ENCODE measurements around the gene F11R.
"Not testable (repeated sequence)": the region's sequence is repeated elsewhere in the genome, so short reads cannot be mapped to it uniquely, and the experiment has no call there.

The F11R gene

DNA sequence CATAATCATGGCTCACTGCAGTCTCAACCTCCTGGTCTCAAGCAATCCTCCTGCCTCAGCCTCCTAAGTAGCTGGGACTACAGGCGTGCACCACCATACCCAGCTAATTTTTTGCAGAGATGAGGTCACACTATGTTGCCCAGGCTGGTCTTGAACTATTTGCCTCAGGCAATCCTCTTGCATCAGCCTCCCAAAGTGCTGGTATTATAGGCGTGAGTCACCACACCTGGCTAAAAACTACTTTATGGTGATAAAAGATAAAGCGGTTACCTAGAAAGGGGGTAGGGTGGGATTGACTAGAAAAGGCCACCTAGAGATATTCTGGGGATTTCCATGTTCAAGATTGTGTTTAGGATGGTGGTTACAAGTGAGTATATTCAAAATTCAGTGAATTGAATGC, 12.8 kb upstream of the F11R start:
- Histone ChIP-seq H3K4me3 (ENCODE audit: low read length) (no peak overlapping the region), H3K9me3 (ENCODE audit: low read length) (no peaks in the 10 kb centered on the region), H3K4me1 (ENCODE audit: insufficient read depth, low read length) (peaks cover 3% of the 10 kb centered on the region), H3K27me3 (ENCODE audit: insufficient read depth, low read length) (peaks cover 3% of the 10 kb centered on the region), H3K36me3 (ENCODE audit: insufficient read depth, low read length) (peaks cover 6% of the 10 kb centered on the region), H2AFZ (ENCODE audit: low read depth, low read length) (no peak overlapping the region)

DNA sequence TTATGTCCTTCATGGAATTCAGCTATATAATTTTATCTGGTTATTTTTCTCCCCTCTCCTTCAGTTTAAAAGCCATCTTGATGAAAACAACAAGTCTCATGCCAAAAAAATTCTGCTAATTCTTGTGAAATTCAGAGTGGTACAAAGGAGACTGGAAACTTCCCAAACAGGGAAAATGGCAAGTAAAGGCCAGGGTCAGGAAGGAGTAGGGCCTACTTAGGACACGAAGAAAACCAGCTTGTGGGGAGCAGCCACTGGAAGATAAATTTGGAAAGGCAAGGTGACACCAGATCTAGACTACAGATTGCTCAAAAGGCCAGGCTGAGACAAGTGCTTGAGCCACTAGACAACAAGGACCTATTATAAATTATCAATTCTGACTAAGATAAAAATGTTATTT, 11.5 kb upstream of the F11R start:
- no peaks in the 10 kb centered on the region for H3K36me3 ChIP-seq (ENCODE audit: insufficient read depth, low read length)
- H3K4me3 ChIP-seq (ENCODE audit: low read length), result no peak overlapping the region

DNA sequence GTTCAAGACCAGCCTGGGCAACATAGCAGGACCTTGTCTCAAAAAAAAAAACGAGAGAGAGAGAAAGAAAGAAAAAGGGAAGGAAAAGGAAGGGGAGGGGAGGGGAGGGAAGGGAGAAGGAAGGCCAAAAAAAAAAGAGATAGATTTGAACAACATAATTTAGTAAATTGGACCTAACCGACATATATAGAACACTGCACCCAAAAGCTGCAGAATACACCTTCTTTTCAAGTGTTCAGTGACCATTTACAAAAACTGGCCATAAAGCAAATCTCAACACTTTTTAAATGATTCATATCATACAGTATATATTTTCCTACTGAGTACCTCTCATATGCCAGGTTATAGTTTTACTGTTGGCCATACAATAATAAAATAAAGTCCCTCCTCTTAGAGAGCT, 10.9 kb upstream of the F11R start:
- H3K36me3 ChIP-seq (ENCODE audit: insufficient read depth, low read length), result no peaks in the 10 kb centered on the region
- peaks cover 3% of the 10 kb centered on the region for H3K27me3 ChIP-seq (ENCODE audit: insufficient read depth, low read length)
- H3K4me1 ChIP-seq (ENCODE audit: insufficient read depth, low read length), result no peaks in the 10 kb centered on the region
- H3K9me3 ChIP-seq (ENCODE audit: low read length), result no peaks in the 10 kb centered on the region
- no peak overlapping the region for H3K4me3 ChIP-seq (ENCODE audit: low read length)
- no peak overlapping the region for H2AFZ ChIP-seq (ENCODE audit: low read depth, low read length)

More for the DNA sequence above, 11.5 kb upstream of the F11R start:
- H3K27me3 ChIP-seq (ENCODE audit: insufficient read depth, low read length), result peaks cover 3% of the 10 kb centered on the region
- H2AFZ ChIP-seq (ENCODE audit: low read depth, low read length), result no peak overlapping the region
- peaks cover 2% of the 10 kb centered on the region for H3K4me1 ChIP-seq (ENCODE audit: insufficient read depth, low read length)
- no peaks in the 10 kb centered on the region for H3K9me3 ChIP-seq (ENCODE audit: low read length)

DNA sequence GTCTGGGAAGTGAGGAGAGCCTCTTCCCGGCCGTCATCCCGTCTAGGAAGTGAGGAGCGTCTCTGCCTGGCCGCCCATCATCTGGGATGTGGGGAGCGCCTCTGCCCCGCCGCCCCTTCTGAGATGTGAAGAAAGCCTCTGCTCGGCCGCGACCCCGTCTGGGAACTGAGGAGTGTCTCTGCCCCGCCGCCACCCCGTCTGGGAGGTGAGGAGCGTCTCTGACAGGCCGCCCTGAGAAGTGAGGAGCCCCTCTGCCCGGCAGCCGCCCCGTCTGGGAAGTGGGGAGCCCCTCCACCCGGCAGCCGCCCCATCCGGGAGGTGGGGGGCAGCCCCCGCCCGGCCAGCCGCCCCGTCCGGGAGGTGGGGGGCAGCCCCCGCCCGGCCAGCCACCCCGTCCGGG, 8.5 kb upstream of the F11R start:
- not testable (repeated sequence) for H3K4me1 ChIP-seq (ENCODE audit: insufficient read depth, low read length); H3K27me3 ChIP-seq (ENCODE audit: insufficient read depth, low read length); H2AFZ ChIP-seq (ENCODE audit: low read depth, low read length); H3K4me3 ChIP-seq (ENCODE audit: low read length); H3K9me3 ChIP-seq (ENCODE audit: low read length); H3K36me3 ChIP-seq (ENCODE audit: insufficient read depth, low read length)

DNA sequence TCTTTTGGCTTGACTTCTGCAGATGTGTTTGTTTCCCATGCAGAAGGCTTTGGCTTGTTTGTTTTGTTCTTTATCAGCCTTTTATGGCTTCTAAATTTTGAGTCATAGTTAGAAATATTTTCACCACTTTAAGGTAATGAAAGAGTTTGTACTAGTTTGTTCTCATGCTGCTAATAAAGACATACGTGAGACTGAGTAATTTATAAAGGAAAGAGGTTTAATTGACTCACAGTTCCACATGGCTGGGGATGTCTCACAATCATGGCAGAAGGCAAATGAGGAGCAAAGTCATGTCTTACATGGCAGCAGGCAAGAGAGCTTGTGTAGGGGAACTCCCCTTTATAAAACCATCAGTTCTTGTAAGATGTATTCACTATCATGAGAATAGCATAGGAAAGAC, 6.0 kb upstream of the F11R start:
- H3K4me1 ChIP-seq (ENCODE audit: insufficient read depth, low read length); H3K36me3 ChIP-seq (ENCODE audit: insufficient read depth, low read length); H3K9me3 ChIP-seq (ENCODE audit: low read length); H3K27me3 ChIP-seq (ENCODE audit: insufficient read depth, low read length); H3K4me3 ChIP-seq (ENCODE audit: low read length); H2AFZ ChIP-seq (ENCODE audit: low read depth, low read length): not testable (repeated sequence)

DNA sequence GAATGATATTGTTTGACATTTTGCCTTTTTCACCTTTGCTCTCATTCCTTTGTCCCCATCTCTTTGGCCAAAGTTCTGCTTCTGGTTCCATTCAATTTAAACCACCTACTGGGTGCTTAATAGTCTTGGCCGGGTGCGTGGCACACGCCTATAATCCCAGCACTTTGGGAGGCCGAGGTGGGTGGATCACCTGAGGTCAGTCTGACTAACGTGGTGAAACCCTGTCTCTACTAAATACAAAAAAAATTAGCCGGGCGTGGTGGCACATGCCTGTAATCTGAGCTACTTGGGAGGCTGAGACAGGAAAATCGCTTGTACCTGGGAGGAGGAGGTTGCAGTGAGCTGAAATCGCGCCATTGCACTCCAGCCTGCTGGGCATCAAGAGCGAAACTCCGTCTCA, 1.5 kb upstream of the F11R start:
- peaks cover 13% of the 10 kb centered on the region for H3K4me1 ChIP-seq (ENCODE audit: insufficient read depth, low read length)

DNA sequence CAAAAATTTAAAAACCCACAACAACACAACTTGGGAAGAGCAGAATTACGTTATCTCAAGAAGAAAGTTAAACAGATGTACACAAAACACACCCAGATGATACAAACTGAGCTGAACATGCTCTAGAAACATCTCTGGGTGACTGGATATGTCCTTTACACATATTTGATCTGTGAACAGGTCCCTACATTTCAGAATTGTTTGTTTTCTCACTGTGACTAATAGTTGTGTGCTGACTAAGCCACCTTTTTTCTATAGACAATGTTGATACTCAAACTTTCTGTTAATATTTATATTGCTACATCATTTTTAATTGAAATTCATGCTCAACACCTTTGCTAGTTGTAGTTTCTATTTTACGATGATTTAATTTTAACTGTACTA, 1.0 kb upstream of the F11R start:
- Histone ChIP-seq H3K4me1 (ENCODE audit: insufficient read depth, low read length) (peaks cover 13% of the 10 kb centered on the region), H3K36me3 (ENCODE audit: insufficient read depth, low read length) (no peaks in the 10 kb centered on the region), H3K27me3 (ENCODE audit: insufficient read depth, low read length) (peaks cover 35% of the 10 kb centered on the region), H3K9me3 (ENCODE audit: low read length) (no peaks in the 10 kb centered on the region), H2AFZ (ENCODE audit: low read depth, low read length) (no peak overlapping the region), H3K4me3 (ENCODE audit: low read length) (no peak overlapping the region)

More for the DNA sequence above, 1.5 kb upstream of the F11R start:
- not testable (repeated sequence) for H3K4me3 ChIP-seq (ENCODE audit: low read length); H3K9me3 ChIP-seq (ENCODE audit: low read length); H3K36me3 ChIP-seq (ENCODE audit: insufficient read depth, low read length); H2AFZ ChIP-seq (ENCODE audit: low read depth, low read length)
- peaks cover 35% of the 10 kb centered on the region for H3K27me3 ChIP-seq (ENCODE audit: insufficient read depth, low read length)

DNA sequence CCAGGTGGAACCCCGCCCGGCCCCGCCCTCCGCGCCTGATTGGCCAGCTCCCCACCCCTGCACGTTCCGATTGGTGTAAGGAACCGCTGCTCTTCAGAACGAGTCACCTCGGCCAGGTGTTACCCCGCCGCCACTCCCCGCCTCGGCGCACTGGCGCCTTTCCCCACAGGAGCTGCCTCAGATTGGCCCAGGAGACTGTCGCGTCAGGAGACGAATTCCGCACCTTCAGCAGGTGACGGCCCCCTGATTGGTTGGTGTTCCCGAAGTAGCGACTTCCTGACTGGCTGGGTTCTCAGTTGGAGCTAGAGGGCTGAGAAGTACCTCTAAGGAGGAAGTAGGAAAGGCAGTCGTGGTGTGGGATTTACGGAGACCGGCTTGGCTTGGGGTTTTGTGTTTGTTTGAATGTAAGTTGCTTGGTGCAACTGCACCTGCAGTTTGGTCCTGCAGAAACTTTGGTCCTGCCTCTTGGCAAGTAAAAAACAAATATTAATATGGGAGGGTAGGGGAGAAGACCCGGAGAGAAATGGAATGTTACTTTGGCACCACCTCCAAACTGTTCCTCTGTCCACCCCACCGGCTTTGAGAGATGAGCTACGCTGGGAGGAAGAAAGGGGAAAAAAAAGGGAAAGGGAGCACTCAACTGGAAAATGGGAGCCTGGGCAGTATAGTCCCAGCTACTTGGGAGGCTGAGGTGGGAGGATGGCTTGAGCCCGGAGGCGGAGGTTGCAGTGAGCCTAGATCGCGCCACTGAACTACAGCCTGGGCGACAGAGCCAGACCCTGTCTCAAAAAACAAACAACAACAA, 415 bp upstream of the F11R start:
- H3K4me3 ChIP-seq (ENCODE audit: low read length), result peak overlapping the region; percentile 48
- H3K4me1 ChIP-seq (ENCODE audit: insufficient read depth, low read length), result peaks cover 13% of the 10 kb centered on the region
- H3K27me3 ChIP-seq (ENCODE audit: insufficient read depth, low read length), result peaks cover 35% of the 10 kb centered on the region
- H2AFZ ChIP-seq (ENCODE audit: low read depth, low read length), result no peak overlapping the region
- H3K36me3 ChIP-seq (ENCODE audit: insufficient read depth, low read length), result no peaks in the 10 kb centered on the region
- no peaks in the 10 kb centered on the region for H3K9me3 ChIP-seq (ENCODE audit: low read length)

DNA sequence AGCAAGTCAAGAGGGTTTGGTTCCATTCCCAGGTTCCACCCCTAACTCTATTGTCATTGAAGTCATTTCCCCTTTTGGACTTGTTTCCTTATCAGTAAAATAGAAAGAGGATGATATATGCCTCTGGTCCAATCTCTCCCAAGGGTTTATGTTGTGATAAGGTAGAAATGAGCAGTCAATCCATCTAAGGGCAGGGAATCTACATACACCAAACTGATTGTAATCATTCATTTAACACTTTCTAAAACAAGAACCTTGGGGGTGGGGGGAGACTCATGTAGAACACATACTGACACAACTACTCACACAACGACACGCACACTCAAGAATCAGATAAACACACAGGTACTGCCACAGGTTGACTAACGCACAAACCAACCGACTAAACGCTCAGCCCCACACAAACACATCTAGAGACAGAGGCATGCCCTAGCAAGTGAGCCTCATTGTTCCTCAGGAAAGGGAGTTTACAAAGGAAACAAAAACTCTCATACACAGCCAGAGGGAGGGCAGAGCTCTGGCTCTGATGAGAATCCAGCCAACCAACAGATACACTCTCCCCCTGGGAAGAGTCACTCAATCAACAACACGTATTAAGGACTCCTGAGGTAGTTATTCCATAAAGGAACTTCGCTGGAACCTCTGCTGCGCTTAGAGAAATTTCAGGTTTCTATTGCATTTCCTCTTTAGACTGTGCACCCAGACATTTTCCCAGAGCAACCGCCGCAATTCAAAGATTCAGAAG, 1.0 kb downstream of the F11R start:
- peaks cover 35% of the 10 kb centered on the region for H3K27me3 ChIP-seq (ENCODE audit: insufficient read depth, low read length)
- H3K4me3 ChIP-seq (ENCODE audit: low read length), result peak overlapping the region; percentile 48
- H3K36me3 ChIP-seq (ENCODE audit: insufficient read depth, low read length), result no peaks in the 10 kb centered on the region
- H3K4me1 ChIP-seq (ENCODE audit: insufficient read depth, low read length), result peaks cover 13% of the 10 kb centered on the region
- H2AFZ ChIP-seq (ENCODE audit: low read depth, low read length), result peak overlapping the region; percentile 7
- H3K9me3 ChIP-seq (ENCODE audit: low read length), result no peaks in the 10 kb centered on the region

DNA sequence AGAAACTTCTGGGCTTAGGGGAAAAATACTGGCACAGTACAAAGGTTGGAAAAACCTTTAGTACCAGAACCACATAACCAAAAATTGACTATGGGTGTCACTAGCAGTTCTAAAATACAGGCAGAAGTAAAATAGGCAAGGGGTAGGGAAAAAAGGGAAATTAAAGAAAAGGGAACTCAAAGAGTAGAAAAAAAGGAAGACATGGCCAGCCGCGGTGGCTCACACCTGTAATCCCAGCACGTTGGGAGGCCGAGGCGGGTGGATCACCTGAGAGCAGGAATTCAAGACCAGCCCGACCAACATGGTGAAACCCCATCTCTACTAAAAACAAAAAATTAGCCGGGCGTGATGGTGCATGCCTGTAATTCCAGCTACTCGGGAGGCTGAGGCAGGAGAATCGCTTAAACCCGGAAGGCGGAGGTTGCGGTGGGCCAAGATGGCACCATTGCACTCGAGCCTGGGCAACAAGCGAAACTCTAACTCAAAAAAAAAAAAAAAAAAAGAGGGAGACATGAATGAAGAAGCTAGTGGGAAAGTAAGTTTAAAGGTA, 1.8 kb downstream of the F11R start:
- peaks cover 13% of the 10 kb centered on the region for H3K4me1 ChIP-seq (ENCODE audit: insufficient read depth, low read length)
- peak overlapping the region; percentile 48 for H3K4me3 ChIP-seq (ENCODE audit: low read length)

DNA sequence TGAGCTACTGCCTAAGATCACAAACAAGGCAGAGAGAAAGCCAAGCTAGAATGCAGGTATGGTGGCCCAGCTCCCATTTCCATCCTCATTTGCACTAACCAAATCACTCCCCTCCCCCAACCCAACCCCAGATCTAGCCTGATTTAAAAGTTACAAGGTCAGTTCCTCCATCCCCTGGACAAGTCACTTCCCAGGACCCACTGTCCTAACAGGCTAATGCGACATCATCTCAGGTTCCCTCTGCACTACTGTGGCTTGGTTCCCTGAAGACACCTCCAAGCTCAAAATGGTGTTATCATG, 2.4 kb downstream of the F11R start:
- H3K27me3 ChIP-seq (ENCODE audit: insufficient read depth, low read length), result peaks cover 35% of the 10 kb centered on the region
- H2AFZ ChIP-seq (ENCODE audit: low read depth, low read length), result no peak overlapping the region
- no peak overlapping the region for H3K4me3 ChIP-seq (ENCODE audit: low read length)
- H3K4me1 ChIP-seq (ENCODE audit: insufficient read depth, low read length), result peaks cover 13% of the 10 kb centered on the region
- no peaks in the 10 kb centered on the region for H3K36me3 ChIP-seq (ENCODE audit: insufficient read depth, low read length)
- H3K9me3 ChIP-seq (ENCODE audit: low read length), result no peaks in the 10 kb centered on the region

More for the DNA sequence above, 1.8 kb downstream of the F11R start:
- H2AFZ ChIP-seq (ENCODE audit: low read depth, low read length); H3K36me3 ChIP-seq (ENCODE audit: insufficient read depth, low read length); H3K9me3 ChIP-seq (ENCODE audit: low read length): not testable (repeated sequence)
- H3K27me3 ChIP-seq (ENCODE audit: insufficient read depth, low read length), result peaks cover 35% of the 10 kb centered on the region

DNA sequence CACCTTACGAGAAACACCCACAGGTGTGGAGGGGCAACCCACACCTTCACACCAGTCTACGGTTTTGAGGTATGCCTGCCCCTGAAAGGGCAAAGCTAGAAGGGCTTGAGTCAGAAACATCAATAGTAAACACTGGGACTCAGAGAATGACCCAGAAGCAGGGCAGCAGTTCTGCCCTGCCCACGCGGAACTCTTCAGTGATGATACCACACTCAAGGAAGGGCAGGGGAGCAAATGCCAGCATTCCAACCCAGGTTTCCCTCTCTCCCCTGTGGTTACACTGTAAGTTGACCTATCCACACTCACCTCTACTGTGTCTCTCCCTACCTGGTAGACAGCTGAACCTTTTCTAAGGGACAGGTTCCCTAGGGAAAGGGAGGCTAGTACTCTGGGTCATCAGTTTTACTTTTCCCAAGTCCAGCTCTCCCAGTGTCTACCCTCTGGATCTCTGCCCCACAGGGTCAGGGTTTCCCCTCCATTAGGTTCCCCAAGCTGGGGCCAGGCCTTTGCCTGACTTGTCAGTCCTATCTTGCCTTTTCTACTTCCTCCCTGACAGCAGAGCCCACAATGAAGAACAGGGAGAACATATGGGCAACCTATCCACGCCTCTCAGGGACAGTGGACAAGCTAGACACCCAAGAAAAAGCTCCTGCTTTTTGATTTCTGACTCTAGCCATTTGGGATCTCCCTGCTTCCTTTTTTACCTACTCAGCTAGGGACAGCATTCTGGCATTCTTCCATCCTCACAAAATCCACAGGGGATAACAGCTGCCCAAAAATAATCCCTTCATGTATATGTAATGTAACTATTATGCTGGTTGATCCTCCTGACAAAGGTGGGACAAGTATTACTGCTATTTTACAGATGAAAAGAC, 3.0 kb downstream of the F11R start:
- peaks cover 35% of the 10 kb centered on the region for H3K27me3 ChIP-seq (ENCODE audit: insufficient read depth, low read length)
- H3K36me3 ChIP-seq (ENCODE audit: insufficient read depth, low read length), result no peaks in the 10 kb centered on the region
- no peak overlapping the region for H3K4me3 ChIP-seq (ENCODE audit: low read length)

DNA sequence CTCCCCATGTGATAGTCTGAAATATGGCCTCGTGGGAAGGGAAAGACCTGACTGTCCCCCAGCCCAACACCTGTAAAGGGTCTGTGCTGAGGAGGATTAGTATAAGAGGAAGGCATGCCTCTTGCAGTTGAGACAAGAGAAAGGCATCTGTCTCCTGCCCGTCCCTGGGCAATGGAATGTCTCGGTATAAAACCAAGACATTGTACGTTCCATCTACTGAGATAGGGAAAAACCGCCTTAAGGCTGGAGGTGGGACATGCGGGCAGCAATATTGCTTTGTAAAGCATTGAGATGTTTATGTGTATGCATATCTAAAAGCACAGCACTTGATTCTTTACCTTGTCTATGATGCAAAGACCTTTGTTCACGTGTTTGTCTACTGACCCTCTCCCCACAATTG, 3.8 kb downstream of the F11R start:
- not testable (repeated sequence) for H3K36me3 ChIP-seq (ENCODE audit: insufficient read depth, low read length); H3K9me3 ChIP-seq (ENCODE audit: low read length); H2AFZ ChIP-seq (ENCODE audit: low read depth, low read length); H3K4me3 ChIP-seq (ENCODE audit: low read length)
- H3K27me3 ChIP-seq (ENCODE audit: insufficient read depth, low read length), result peaks cover 33% of the 10 kb centered on the region
- peaks cover 13% of the 10 kb centered on the region for H3K4me1 ChIP-seq (ENCODE audit: insufficient read depth, low read length)

More for the DNA sequence above, 3.0 kb downstream of the F11R start:
- Histone ChIP-seq H2AFZ (ENCODE audit: low read depth, low read length) (no peak overlapping the region), H3K9me3 (ENCODE audit: low read length) (no peaks in the 10 kb centered on the region), H3K4me1 (ENCODE audit: insufficient read depth, low read length) (peaks cover 13% of the 10 kb centered on the region)
